Measurements from ENCODE around the gene ZFP64. TPM values are rescaled to one million over a fixed set of nuclear protein-coding genes. Genes with fewer than 3 reads are reported as not detected.

ZFP64 gene
- total RNA-seq, 1 experiment from 2014 or later = 18.4 TPM

GRCh38 chr20:52210037-52210990 lies 18.7 kb upstream of the ZFP64 start:
- Histone ChIP-seq H3K9me3 (ENCODE audit: control insufficient read depth, insufficient read depth, low read depth, low read length) (no peaks in the 10 kb centered on the region), H3K27ac (ENCODE audit: low read length) (no peak overlapping the region), H3K4me3 (ENCODE audit: low read depth in 2 of 2, low read length in 2 of 2) (no peak overlapping the region), H3K27me3 (ENCODE audit: control insufficient read depth, insufficient read depth, low read length) (peaks cover 3% of the 10 kb centered on the region), H3K4me1 (ENCODE audit: control insufficient read depth, insufficient read depth, low read length) (no peaks in the 10 kb centered on the region), H3K36me3 (ENCODE audit: control insufficient read depth, insufficient read depth, low read length) (no peaks in the 10 kb centered on the region)
- no peak for TF ChIP-seq SIN3A (IDR thresholded peaks at IDR 0.05; ENCODE audit: borderline replicate concordance, insufficient read depth, low read depth, low read length)
- TF ChIP-seq TCF7L2 (IDR thresholded peaks at IDR 0.05; ENCODE audit: low read depth, low read length) = no peak
- no peak for TF ChIP-seq CTCF (IDR thresholded peaks at IDR 0.05)
- no peak for TF ChIP-seq REST (IDR thresholded peaks at IDR 0.05; ENCODE audit: insufficient read depth in 1 of 2, low read depth in 2 of 2, low read length in 1 of 2)
- no peak for TF ChIP-seq POLR2AphosphoS5 (IDR thresholded peaks at IDR 0.05; ENCODE audit: low read depth, low read length)
- ATAC-seq (no peak), DNase-seq (ENCODE audit: low read depth, low spot score) (no peak)
- BruUV-seq (replicated peaks) = no TSS peak
- CTCF ChIA-PET = no interaction called here
- intact Hi-C loops (cut with micrococcal nuclease; ENCODE audit: unreplicated experiment) (no loop called here), in situ Hi-C loops (cut with HindIII; ENCODE audit: low pct_unique_long_range_greater_than_20kb, low sequenced_read_pairs) (no loop called here)
- POLR2A ChIA-PET = no interaction called here

- BruUV-seq (replicated peaks) = no TSS peak
- H3K36me3 ChIP-seq (ENCODE audit: control insufficient read depth, insufficient read depth, low read length) = no peaks in the 10 kb centered on the region
- no peaks in the 10 kb centered on the region for H3K4me1 ChIP-seq (ENCODE audit: control insufficient read depth, insufficient read depth, low read length)
- ChIA-PET CTCF (no interaction called here), POLR2A (no interaction called here)
- ATAC-seq (no peak), DNase-seq (ENCODE audit: low read depth, low spot score) (no peak)
- no peak overlapping the region for H3K27ac ChIP-seq (ENCODE audit: low read length)
- H3K4me3 ChIP-seq (ENCODE audit: low read depth in 2 of 2, low read length in 2 of 2) = no peak overlapping the region
- in situ Hi-C loops (cut with HindIII; ENCODE audit: low pct_unique_long_range_greater_than_20kb, low sequenced_read_pairs) = no loop called here
- intact Hi-C loops (cut with micrococcal nuclease; ENCODE audit: unreplicated experiment) = no loop called here
- TF ChIP-seq CTCF (IDR thresholded peaks at IDR 0.05) = no peak
- no peaks in the 10 kb centered on the region for H3K9me3 ChIP-seq (ENCODE audit: control insufficient read depth, insufficient read depth, low read depth, low read length)
- H3K27me3 ChIP-seq (ENCODE audit: control insufficient read depth, insufficient read depth, low read length) = peaks cover 3% of the 10 kb centered on the region
These were observed 17.6 kb upstream of the ZFP64 start for GRCh38 chr20:52209154-52209571.
